B cell (primary cell): Measurements from ENCODE around the gene UBA7. TPM values are rescaled to one million over a fixed set of nuclear protein-coding genes. Genes with fewer than 3 reads are reported as not detected.

Source experiments
- ATAC-seq: fragments of 200-7000 bp; cut with Tn5 transposase; one replicate; pipeline ENCODE4 v1.10.0; 2021; ENCODE audit warnings: low read depth, mild to moderate bottlenecking, moderate number of reproducible peaks, moderate library complexity
- CTCF ChIA-PET: fragments of 350-600 bp; sonication (Branson Sonifier 250); formaldehyde crosslinking; loops from one replicate; lab custom pipeline; 2021; ENCODE audit warnings: antibody characterized with exemption, inconsistent platforms; lab: Charles Lee
- POLR2A ChIA-PET: fragments of 350-600 bp; sonication (Branson Sonifier 250); formaldehyde crosslinking; loops from one replicate; lab custom pipeline; 2021; ENCODE audit warnings: antibody characterized with exemption; lab: Charles Lee
- DNase-seq: peaks from one replicate; pipeline ENCODE4 v3.0.0; 2013
- H2AFZ ChIP-seq: 2 replicates; pipeline ENCODE4 v1.6.1; 2012; ENCODE audit warnings: mild to moderate bottlenecking, low read depth, low read length; ENCODE audit not compliant: insufficient read depth, poor library complexity, severe bottlenecking
- H3K27ac ChIP-seq, 2 donors: 1 replicate in 1 of 2; 2 replicates in 1 of 2; pipeline ENCODE4 v1.5.1; 2012 to 2013; ENCODE audit warnings: low read length in 2 of 2, mild to moderate bottlenecking in 2 of 2, moderate library complexity in 1 of 2
- H3K27me3 ChIP-seq, 4 experiments: fragments of 200-600 bp in 1 of 4; sonication (generic) in 1 of 4; replicated peaks in 1 of 4; 1 replicate in 2 of 4; 2 replicates in 2 of 4; pipeline versions ENCODE4 v1.6.1 to v1.7.0; 2013 to 2016; ENCODE audit warnings: low read length in 3 of 4, mild to moderate bottlenecking in 2 of 4, mixed read lengths in 1 of 4, moderate library complexity in 1 of 4; ENCODE audit not compliant: insufficient read depth in 4 of 4, control insufficient read depth in 3 of 4; ENCODE audit errors: control extremely low read depth in 1 of 4
- H3K36me3 ChIP-seq, 2 experiments: replicated peaks in 1 of 2; 1 replicate in 1 of 2; 2 replicates in 1 of 2; pipeline versions ENCODE4 v1.6.1 to v1.7.1; 2013; ENCODE audit warnings: low read length in 1 of 2; ENCODE audit not compliant: insufficient read depth in 2 of 2, control insufficient read depth in 1 of 2; ENCODE audit errors: control extremely low read depth in 1 of 2, extremely low read depth in 1 of 2
- H3K4me1 ChIP-seq, 2 donors: fragments of 200-600 bp in 1 of 2; sonication (generic) in 1 of 2; 1 replicate in 1 of 2; 2 replicates in 1 of 2; pipeline versions ENCODE4 v1.5.1 to v1.6.1; 2013 to 2017; ENCODE audit warnings: low read length in 2 of 2; ENCODE audit not compliant: control insufficient read depth in 2 of 2, insufficient read depth in 2 of 2
- H3K4me2 ChIP-seq: replicated peaks from 2 replicates; pipeline ENCODE3; 2012; ENCODE audit warnings: mild to moderate bottlenecking, low read depth, low read length; ENCODE audit not compliant: poor library complexity, severe bottlenecking
- H3K4me3 ChIP-seq, 5 experiments: fragments of 200-600 bp in 1 of 5; sonication (generic) in 1 of 5; 1 replicate in 3 of 5; 2 replicates in 2 of 5; pipeline versions ENCODE4 v1.5.1 to v1.7.0; 2011 to 2016; ENCODE audit warnings: low read length in 4 of 5, mild to moderate bottlenecking in 4 of 5, low read depth in 2 of 5, control low read depth in 1 of 5, moderate library complexity in 1 of 5; ENCODE audit not compliant: insufficient read depth in 1 of 5; ENCODE audit errors: control extremely low read depth in 1 of 5, extremely low read depth in 1 of 5
- H3K79me2 ChIP-seq: fragments of 200-600 bp; sonication (generic); one replicate; pipeline ENCODE4 v1.6.0; 2016; ENCODE audit warnings: low read length; ENCODE audit not compliant: control insufficient read depth, insufficient read depth
- H3K9ac ChIP-seq: fragments of 200-600 bp; sonication (generic); 2 replicates; pipeline ENCODE4 v1.6.1; 2017; ENCODE audit warnings: mild to moderate bottlenecking, low read length, moderate library complexity
- H3K9me3 ChIP-seq, 3 donors: one replicate each; pipeline versions ENCODE4 v1.6.1 to v1.7.1; 2013; ENCODE audit warnings: low read length in 2 of 3; ENCODE audit not compliant: control insufficient read depth in 2 of 3, insufficient read depth in 1 of 3; ENCODE audit errors: control extremely low read depth in 1 of 3
- H4K20me1 ChIP-seq: 2 replicates; pipeline ENCODE4 v1.6.0; 2012; ENCODE audit warnings: mild to moderate bottlenecking, low read length; ENCODE audit not compliant: insufficient read depth, control insufficient read depth, poor library complexity, severe bottlenecking
- H3K27ac Mint-ChIP-seq: one replicate; pipeline ENCODE4 v1.8.0; 2021; ENCODE audit warnings: mixed read lengths
- H3K27me3 Mint-ChIP-seq: one replicate; pipeline ENCODE4 v1.8.0; 2021; ENCODE audit warnings: mixed read lengths
- H3K4me1 Mint-ChIP-seq: one replicate; pipeline ENCODE4 v1.8.0; 2021; ENCODE audit warnings: mixed read lengths
- H3K4me3 Mint-ChIP-seq: one replicate; pipeline ENCODE4 v1.8.0; 2021; ENCODE audit warnings: mixed read lengths
- H3K9me3 Mint-ChIP-seq: one replicate; pipeline ENCODE4 v1.8.0; 2022; ENCODE audit warnings: mixed read lengths; ENCODE audit not compliant: insufficient read depth
- CTCF ChIP-seq: fragments of 200-600 bp; IDR thresholded peaks from one replicate; pipeline ENCODE4 v1.8.0; 2022; ENCODE audit warnings: antibody characterized with exemption, mild to moderate bottlenecking
- EZH2 ChIP-seq: IDR thresholded peaks from 2 replicates; pipeline ENCODE4 v1.6.1; 2012; ENCODE audit warnings: borderline replicate concordance, low read depth, mild to moderate bottlenecking, moderate library complexity, low read length; ENCODE audit not compliant: insufficient read depth, poor library complexity, severe bottlenecking
- WGBS: methylation state at CpG from one replicate; pipeline ENCODE4 v1.1.5; 2013; ENCODE audit warnings: missing lambda C conversion rate; ENCODE audit not compliant: insufficient coverage; 5-methylcytosine and 5-hydroxymethylcytosine counted together
- intact Hi-C: fragments of 100-400 bp; cut with micrococcal nuclease; formaldehyde crosslinking; loops from one replicate; pipeline ENCODE4 v1.10.0; 2022
- polyA plus RNA-seq: library from polyadenylated mRNA; depleted of rRNA; stranded (reverse); fragments of >200 nt; gene quantifications from 2 replicates; pipeline ENCODE4 v1.2.3, GENCODE V29; 2012
- total RNA-seq, 2 donors: library from RNA; stranded (reverse); fragments of 120-200 nt in 1 of 2; gene quantifications; 1 replicate in 1 of 2; 2 replicates in 1 of 2; pipeline versions ENCODE4 v1.2.3 to v1.2.4, GENCODE V29; 2013 to 2022

Gene UBA7
- total and polyA plus RNA-seq, 2 donors (not counting 1 experiment from before 2014, with no cell fraction given) = 418 to 943 TPM

DNA sequence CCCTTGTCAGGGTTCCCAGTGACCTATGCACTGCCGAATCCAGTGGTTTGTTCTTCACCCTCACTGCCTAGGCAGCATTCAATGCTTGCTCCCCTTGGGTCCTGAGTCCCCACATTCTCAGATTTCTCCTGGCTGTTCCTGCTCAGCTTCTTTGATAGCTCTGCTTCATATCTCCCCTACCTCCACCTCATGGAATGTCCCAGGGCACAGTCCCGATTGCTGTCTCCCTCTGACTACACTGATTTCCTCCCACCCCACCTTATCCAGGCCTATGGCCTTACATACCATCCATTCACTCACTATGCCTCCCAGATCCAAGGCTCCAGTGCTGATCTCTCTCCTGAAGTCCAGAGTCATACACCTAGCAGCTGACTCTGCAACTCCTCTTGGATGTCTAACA, 12.6 kb downstream of the UBA7 start:
- H3K4me1 Mint-ChIP-seq = peaks cover 35% of the 10 kb centered on the region
- ChIA-PET CTCF (interaction anchor here (1.2 to 15.1 kb wide), 7 partner anchors 14 to 105 kb away, joined by 4 to 547 read pairs (median 15); partner anchors contain the start of genes AMIGO3, IP6K1 and UBA7), POLR2A (no interaction called here)
- Histone ChIP-seq H4K20me1 (no peaks in the 10 kb centered on the region), H3K9me3 (no peaks in the 10 kb centered on the region), H3K9ac (no peak overlapping the region), H3K27ac (no peak overlapping the region), H3K4me1 (peaks cover 24 to 29% of the 10 kb centered on the region in 2 donors), H3K36me3 (peaks cover 0 to 6% of the 10 kb centered on the region in 2 experiments), H3K4me2 (no peak overlapping the region), H3K27me3 (peaks cover 0 to 3% (median 0%) of the 10 kb centered on the region in 4 experiments), H2AFZ (no peak overlapping the region), H3K79me2 (peaks cover 10% of the 10 kb centered on the region), H3K4me3 (no peak overlapping the region)
- DNase-seq (no peak), ATAC-seq (no peak)
- H3K4me3 Mint-ChIP-seq = peak overlapping the region; percentile 86
- peaks cover 5% of the 10 kb centered on the region for H3K27me3 Mint-ChIP-seq
- 96% methylated on average over 2 of the region's 2 CpGs for WGBS
- no peaks in the 10 kb centered on the region for H3K9me3 Mint-ChIP-seq
- no peak overlapping the region for H3K27ac Mint-ChIP-seq
- intact Hi-C loops = loop anchor here (5.0 kb wide), 1 partner anchor 426 kb away; no protein-coding TSS in a partner anchor
- TF ChIP-seq EZH2 = no peak
- TF ChIP-seq CTCF = no peak

GRCh38 chr3:49799761-49800160, 14.0 kb downstream of the UBA7 start, which contains the start of gene CDHR4:
Gene CDHR4 (minus strand): TSS chr3:49799873. CDS start chr3:49799812, 61 bp downstream.
- Mint-ChIP-seq H3K4me3 (no peak within 1 kb of the TSS), H3K4me1 (peaks cover 22% of the 10 kb centered on the region), H3K9me3 (no peaks in the 10 kb centered on the region), H3K27ac (no peak within 1 kb of the TSS), H3K27me3 (peaks cover 5% of the 10 kb centered on the region)
- H3K9ac ChIP-seq = no peak within 1 kb of the TSS
- no peak for ATAC-seq
- H3K4me3 ChIP-seq = no peak within 1 kb of the TSS
- WGBS = 77% methylated on average over 3 of the region's 4 CpGs
- H3K4me2 ChIP-seq = no peak within 1 kb of the TSS
- H3K9me3 ChIP-seq = no peaks in the 10 kb centered on the region
- peaks cover 10 to 15% of the 10 kb centered on the region in 2 donors for H3K4me1 ChIP-seq
- CTCF ChIA-PET = interaction anchor here (15.1 kb wide), 1 partner anchor 37 kb away, joined by 547 read pairs; no protein-coding TSS in a partner anchor
- POLR2A ChIA-PET = no interaction called here
- H3K27ac ChIP-seq = no peak within 1 kb of the TSS
- H3K79me2 ChIP-seq = peaks cover 10% of the 10 kb centered on the region
- TF ChIP-seq CTCF (no peak), EZH2 (no peak)
- peaks cover 0 to 3% (median 0%) of the 10 kb centered on the region in 4 experiments for H3K27me3 ChIP-seq
- intact Hi-C loops = loop anchor here (5.0 kb wide), 1 partner anchor 428 kb away; no protein-coding TSS in a partner anchor
- no peaks in the 10 kb centered on the region for H4K20me1 ChIP-seq
- no peak for DNase-seq
- H3K36me3 ChIP-seq = peaks cover 0 to 3% of the 10 kb centered on the region in 2 experiments
- no peak within 1 kb of the TSS for H2AFZ ChIP-seq
